Astrocyte (in vitro differentiated cells and primary cell): Measurements from ENCODE around the gene PANX2. TPM values are rescaled to one million over a fixed set of nuclear protein-coding genes. Genes with fewer than 3 reads are reported as not detected.

Source experiments
- DNase-seq: peaks from one replicate; pipeline ENCODE4 v3.0.0-alpha.2; 2010; ENCODE audit warnings: low read depth
- FAIRE-seq: peaks from 2 replicates; lab custom pipeline; 2011; peaks lifted over from hg19 to GRCh38; lab: Jason Lieb, UNC
- H2AFZ ChIP-seq: 2 replicates; pipeline ENCODE4 v1.6.0; 2012; ENCODE audit warnings: low read depth, low read length, inconsistent platforms
- H3K27ac ChIP-seq: 2 replicates; pipeline ENCODE4 v1.5.1; 2011; ENCODE audit warnings: low read depth, low read length, inconsistent platforms
- H3K27me3 ChIP-seq: 2 replicates; pipeline ENCODE4 v1.6.0; 2011; ENCODE audit warnings: low read length, inconsistent platforms; ENCODE audit not compliant: insufficient read depth
- H3K36me3 ChIP-seq: 2 replicates; pipeline ENCODE4 v1.5.1; 2011; ENCODE audit warnings: low read length, inconsistent platforms; ENCODE audit not compliant: insufficient read depth
- H3K4me1 ChIP-seq: 2 replicates; pipeline ENCODE4 v1.5.1; 2011; ENCODE audit warnings: low read length, inconsistent platforms; ENCODE audit not compliant: insufficient read depth
- H3K4me2 ChIP-seq: 2 replicates; pipeline ENCODE4 v1.6.0; 2012; ENCODE audit warnings: low read length, inconsistent platforms
- H3K4me3 ChIP-seq: 2 replicates; pipeline ENCODE4 v1.5.1; 2011; ENCODE audit warnings: low read depth, mild to moderate bottlenecking, low read length, inconsistent platforms; ENCODE audit not compliant: insufficient read depth
- H3K79me2 ChIP-seq: 2 replicates; pipeline ENCODE4 v1.6.0; 2012; ENCODE audit warnings: mild to moderate bottlenecking, low read length, inconsistent platforms; ENCODE audit not compliant: insufficient read depth
- H3K9ac ChIP-seq: 2 replicates; pipeline ENCODE4 v1.6.0; 2012; ENCODE audit warnings: mild to moderate bottlenecking, low read length, inconsistent platforms
- H3K9me3 ChIP-seq: 2 replicates; pipeline ENCODE4 v1.5.1; 2012; ENCODE audit warnings: low read depth, mild to moderate bottlenecking, low read length, inconsistent platforms; ENCODE audit not compliant: insufficient read depth
- H4K20me1 ChIP-seq: 2 replicates; pipeline ENCODE4 v1.6.0; 2012; ENCODE audit warnings: low read length, inconsistent platforms; ENCODE audit not compliant: insufficient read depth
- H3K27ac Mint-ChIP-seq: one replicate; pipeline ENCODE4 v1.8.0; 2021; ENCODE audit warnings: mild to moderate bottlenecking, mixed read lengths; ENCODE audit not compliant: unreplicated experiment
- H3K27me3 Mint-ChIP-seq: one replicate; pipeline ENCODE4 v1.8.0; 2021; ENCODE audit warnings: low read depth, mixed read lengths; ENCODE audit not compliant: unreplicated experiment
- H3K36me3 Mint-ChIP-seq: one replicate; pipeline ENCODE4 v1.8.0; 2021; ENCODE audit warnings: low read depth, mixed read lengths; ENCODE audit not compliant: unreplicated experiment
- H3K4me1 Mint-ChIP-seq: one replicate; pipeline ENCODE4 v1.8.0; 2021; ENCODE audit warnings: low read depth, mixed read lengths; ENCODE audit not compliant: unreplicated experiment
- H3K4me3 Mint-ChIP-seq: one replicate; pipeline ENCODE4 v1.8.0; 2021; ENCODE audit warnings: mild to moderate bottlenecking, moderate library complexity, mixed read lengths; ENCODE audit not compliant: unreplicated experiment
- H3K9me3 Mint-ChIP-seq: one replicate; pipeline ENCODE4 v1.8.0; 2021; ENCODE audit warnings: mild to moderate bottlenecking, mixed read lengths; ENCODE audit not compliant: unreplicated experiment
- EZH2 ChIP-seq: IDR thresholded peaks from 2 replicates; pipeline ENCODE4 v1.6.1; 2012; ENCODE audit warnings: mild to moderate bottlenecking, low read length, inconsistent platforms; ENCODE audit not compliant: insufficient read depth
- total RNA-seq: library from RNA; stranded (reverse); gene quantifications from 2 replicates; pipeline ENCODE4 v1.2.1, GENCODE V29; 2021
- TF ChIP-seq, protein P1 (sequence below): IDR thresholded peaks from 2 replicates; pipeline ENCODE4 v1.5.1; 2011; ENCODE audit warnings: low read depth, mild to moderate bottlenecking, inconsistent platforms, low read length, moderate library complexity; ENCODE audit not compliant: insufficient read depth

Gene PANX2
- total RNA-seq, 1 donor from 2014 or later, result 2.3 TPM

DNA sequence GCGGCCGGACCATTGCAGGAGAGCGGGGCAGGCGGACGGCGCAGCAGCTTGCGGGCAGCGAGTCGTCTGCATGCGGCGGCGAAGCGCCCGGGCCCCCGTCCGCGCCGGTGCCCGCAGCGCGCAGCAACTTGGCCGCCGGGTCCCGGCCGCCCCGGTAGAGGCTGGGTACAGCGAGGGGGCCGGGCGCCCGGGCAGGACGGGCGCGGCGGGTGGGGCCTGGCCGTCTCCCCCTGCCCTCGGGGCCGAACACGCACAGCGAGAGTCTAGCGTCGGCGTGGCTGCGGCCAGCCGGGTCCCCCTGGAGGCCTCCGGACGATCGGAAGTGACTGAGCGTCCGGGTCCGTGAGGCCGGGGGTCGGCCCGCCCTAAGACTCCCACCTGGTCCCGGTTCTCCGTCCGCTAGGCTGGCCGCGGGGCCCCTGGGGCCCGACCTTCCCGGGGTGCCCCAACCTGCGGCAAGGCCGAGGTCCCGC, 14.4 kb downstream of the PANX2 start:
- H3K9me3 ChIP-seq, result no peaks in the 10 kb centered on the region
- no peaks in the 10 kb centered on the region for H3K36me3 ChIP-seq
- H3K4me3 Mint-ChIP-seq, result no peak overlapping the region
- H3K27me3 Mint-ChIP-seq, result no peaks in the 10 kb centered on the region
- peaks cover 20% of the 10 kb centered on the region for H4K20me1 ChIP-seq
- H3K4me3 ChIP-seq, result peak overlapping the region; percentile 44
- TF ChIP-seq, protein P1, sequence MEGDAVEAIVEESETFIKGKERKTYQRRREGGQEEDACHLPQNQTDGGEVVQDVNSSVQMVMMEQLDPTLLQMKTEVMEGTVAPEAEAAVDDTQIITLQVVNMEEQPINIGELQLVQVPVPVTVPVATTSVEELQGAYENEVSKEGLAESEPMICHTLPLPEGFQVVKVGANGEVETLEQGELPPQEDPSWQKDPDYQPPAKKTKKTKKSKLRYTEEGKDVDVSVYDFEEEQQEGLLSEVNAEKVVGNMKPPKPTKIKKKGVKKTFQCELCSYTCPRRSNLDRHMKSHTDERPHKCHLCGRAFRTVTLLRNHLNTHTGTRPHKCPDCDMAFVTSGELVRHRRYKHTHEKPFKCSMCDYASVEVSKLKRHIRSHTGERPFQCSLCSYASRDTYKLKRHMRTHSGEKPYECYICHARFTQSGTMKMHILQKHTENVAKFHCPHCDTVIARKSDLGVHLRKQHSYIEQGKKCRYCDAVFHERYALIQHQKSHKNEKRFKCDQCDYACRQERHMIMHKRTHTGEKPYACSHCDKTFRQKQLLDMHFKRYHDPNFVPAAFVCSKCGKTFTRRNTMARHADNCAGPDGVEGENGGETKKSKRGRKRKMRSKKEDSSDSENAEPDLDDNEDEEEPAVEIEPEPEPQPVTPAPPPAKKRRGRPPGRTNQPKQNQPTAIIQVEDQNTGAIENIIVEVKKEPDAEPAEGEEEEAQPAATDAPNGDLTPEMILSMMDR, result no peak
- no peak for TF ChIP-seq EZH2
- no peak overlapping the region for H3K27ac Mint-ChIP-seq
- no peaks in the 10 kb centered on the region for H3K36me3 Mint-ChIP-seq
- H3K9ac ChIP-seq, result peak overlapping the region; percentile 58
- H3K9me3 Mint-ChIP-seq, result no peaks in the 10 kb centered on the region
- FAIRE-seq (no peak), DNase-seq (no peak)
- no peak overlapping the region for H3K27ac ChIP-seq
- peaks cover 16% of the 10 kb centered on the region for H3K4me1 ChIP-seq
- peak overlapping the region; percentile 85 for H3K4me2 ChIP-seq
- peaks cover 2% of the 10 kb centered on the region for H3K4me1 Mint-ChIP-seq
- H3K79me2 ChIP-seq, result peaks cover 31% of the 10 kb centered on the region
- H3K27me3 ChIP-seq, result no peaks in the 10 kb centered on the region
- peak overlapping the region; percentile 97 for H2AFZ ChIP-seq

DNA sequence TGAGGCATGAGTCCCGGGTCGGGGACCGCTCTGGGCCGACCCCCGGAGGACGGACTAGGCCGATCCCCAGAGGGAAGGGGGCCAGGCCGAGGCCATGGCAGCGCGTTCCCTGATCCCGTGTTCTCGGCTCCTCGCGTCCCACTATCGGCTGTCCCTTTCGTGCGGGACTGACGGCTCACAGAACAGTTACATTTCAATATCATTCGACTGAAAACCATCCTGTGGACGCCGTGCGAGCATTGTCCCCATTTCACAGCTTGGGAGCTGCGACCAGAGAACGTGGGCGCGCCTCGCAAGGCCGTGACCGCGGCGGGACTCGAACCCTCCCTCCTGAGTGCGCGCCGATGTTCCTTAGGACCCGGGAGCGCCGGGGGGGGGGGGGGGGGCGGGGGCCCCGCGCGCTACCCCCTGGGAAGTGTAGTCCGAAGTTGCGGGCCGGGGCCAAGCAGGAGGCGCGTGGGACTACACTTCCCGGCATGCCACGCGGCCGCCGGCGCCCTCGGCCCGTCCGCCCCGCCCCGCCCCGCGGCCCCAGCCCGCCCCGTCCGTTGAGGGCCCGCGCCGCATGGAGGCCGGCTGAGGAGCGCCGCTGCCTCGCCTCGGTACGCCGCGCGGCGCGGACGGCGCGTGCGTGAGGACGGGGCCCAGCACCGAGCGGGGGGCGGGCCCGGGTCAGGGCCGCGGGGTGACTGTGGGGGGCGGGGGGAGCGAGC, 15.0 kb downstream of the PANX2 start, which contains the start of gene TRABD:
TSS of gene TRABD (plus strand) at position 539 of the 713 bp plus-strand sequence. CDS start 7,148 bp downstream, outside the sequence.
- peak within 1 kb of the TSS; percentile 56 for H3K4me3 ChIP-seq
- TF ChIP-seq, protein P1, result no peak
- TF ChIP-seq EZH2, result no peak
- H4K20me1 ChIP-seq, result peaks cover 25% of the 10 kb centered on the region
- no peaks in the 10 kb centered on the region for H3K9me3 Mint-ChIP-seq
- H3K27me3 ChIP-seq, result no peaks in the 10 kb centered on the region
- H3K9ac ChIP-seq, result peak within 1 kb of the TSS; percentile 71
- H3K27ac ChIP-seq, result no peak within 1 kb of the TSS
- no peaks in the 10 kb centered on the region for H3K9me3 ChIP-seq
- peak within 1 kb of the TSS; percentile 10 for H3K27ac Mint-ChIP-seq
- peaks cover 2% of the 10 kb centered on the region for H3K4me1 Mint-ChIP-seq
- FAIRE-seq (no peak), DNase-seq (peak; percentile 61)
- peaks cover 37% of the 10 kb centered on the region for H3K79me2 ChIP-seq
- peaks cover 22% of the 10 kb centered on the region for H3K4me1 ChIP-seq
- H3K27me3 Mint-ChIP-seq, result no peaks in the 10 kb centered on the region
- H3K36me3 ChIP-seq, result no peaks in the 10 kb centered on the region
- peak within 1 kb of the TSS; percentile 92 for H3K4me3 Mint-ChIP-seq
- peak within 1 kb of the TSS; percentile 97 for H2AFZ ChIP-seq
- H3K36me3 Mint-ChIP-seq, result no peaks in the 10 kb centered on the region
- peak within 1 kb of the TSS; percentile 90 for H3K4me2 ChIP-seq
